ENCODE data around the gene TALDO1.

The TALDO1 gene

DNA sequence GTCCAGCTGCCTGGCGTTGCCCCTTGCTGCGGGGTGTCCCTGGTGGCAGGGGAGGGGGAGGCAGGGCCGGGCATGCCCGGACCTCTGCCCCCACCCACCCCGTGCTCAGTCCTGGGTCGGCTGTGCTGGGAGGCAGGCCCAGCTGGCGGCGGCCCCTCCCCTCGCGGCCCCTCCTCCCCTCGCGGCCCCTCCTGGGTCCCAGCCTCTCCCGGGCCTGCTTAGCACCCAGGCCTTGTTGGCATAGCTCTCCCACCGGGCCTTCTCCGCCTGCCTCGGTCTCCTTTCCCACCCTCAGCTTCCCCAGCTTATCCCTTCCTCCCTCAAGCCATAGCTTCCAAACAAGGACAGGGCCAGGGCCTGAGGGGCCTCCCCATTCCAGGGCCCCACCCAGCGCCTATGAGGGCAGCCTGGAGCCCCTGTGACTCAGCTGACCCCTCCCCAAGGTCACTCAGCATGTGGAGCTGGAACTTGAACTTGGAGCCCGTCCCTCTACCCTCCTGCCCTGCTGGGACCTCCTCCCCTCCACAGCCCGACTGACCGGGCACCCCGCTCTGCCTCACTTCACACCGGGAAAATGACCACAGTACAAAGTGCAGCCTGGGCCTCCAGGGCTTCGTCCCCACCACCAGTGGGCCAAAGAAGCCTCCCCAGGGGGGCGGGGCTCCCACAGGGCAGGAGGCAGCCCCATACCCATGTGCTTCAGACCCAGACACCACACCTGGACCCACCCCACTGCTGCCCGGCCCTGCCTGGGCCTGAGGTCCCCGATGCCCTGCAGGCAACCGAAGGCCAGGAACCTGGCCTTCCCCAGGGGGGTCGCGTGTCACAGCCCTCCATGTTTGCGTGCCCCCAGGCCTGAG is 40.1 kb upstream of the TALDO1 start:
- no peak overlapping the region for H3K4me3 ChIP-seq (ENCODE audit: low read depth, low read length, poor library complexity, severe bottlenecking)
- no peak overlapping the region for H3K4me2 ChIP-seq (ENCODE audit: low read length)

GRCh38 chr11:707817-708420 is 39.3 kb upstream of the TALDO1 start:
- no peaks in the 10 kb centered on the region for H4K20me1 ChIP-seq (ENCODE audit: insufficient read depth, low read length)
- H3K4me1 ChIP-seq (ENCODE audit: insufficient read depth, low read length, severe bottlenecking) = no peaks in the 10 kb centered on the region
- H2AFZ ChIP-seq (ENCODE audit: low read length) = no peak overlapping the region
- no peaks in the 10 kb centered on the region for H3F3A ChIP-seq (ENCODE audit: insufficient read depth, low read length)
- H3K79me2 ChIP-seq (ENCODE audit: insufficient read depth, low read length) = no peaks in the 10 kb centered on the region
- no peak overlapping the region for H3K9ac ChIP-seq (ENCODE audit: low read length)
- H3K27ac ChIP-seq (ENCODE audit: low read depth, low read length, poor library complexity, severe bottlenecking) = no peak overlapping the region
- H3K36me3 ChIP-seq (ENCODE audit: insufficient read depth, low read length) = no peaks in the 10 kb centered on the region
- H3K9me3 ChIP-seq (ENCODE audit: low read length) = no peaks in the 10 kb centered on the region
- no peak overlapping the region for H3K4me3 ChIP-seq (ENCODE audit: low read depth, low read length, poor library complexity, severe bottlenecking)
- H3K27me3 ChIP-seq (ENCODE audit: insufficient read depth, low read length) = no peaks in the 10 kb centered on the region; the same call in 1 of the 2 replicates
- H3K9me2 ChIP-seq (ENCODE audit: low read depth, low read length) = no peaks in the 10 kb centered on the region
- TF ChIP-seq EZH2 (IDR thresholded peaks at IDR 0.05; ENCODE audit: borderline replicate concordance, low read length) = no peak
- TF ChIP-seq, protein P1, sequence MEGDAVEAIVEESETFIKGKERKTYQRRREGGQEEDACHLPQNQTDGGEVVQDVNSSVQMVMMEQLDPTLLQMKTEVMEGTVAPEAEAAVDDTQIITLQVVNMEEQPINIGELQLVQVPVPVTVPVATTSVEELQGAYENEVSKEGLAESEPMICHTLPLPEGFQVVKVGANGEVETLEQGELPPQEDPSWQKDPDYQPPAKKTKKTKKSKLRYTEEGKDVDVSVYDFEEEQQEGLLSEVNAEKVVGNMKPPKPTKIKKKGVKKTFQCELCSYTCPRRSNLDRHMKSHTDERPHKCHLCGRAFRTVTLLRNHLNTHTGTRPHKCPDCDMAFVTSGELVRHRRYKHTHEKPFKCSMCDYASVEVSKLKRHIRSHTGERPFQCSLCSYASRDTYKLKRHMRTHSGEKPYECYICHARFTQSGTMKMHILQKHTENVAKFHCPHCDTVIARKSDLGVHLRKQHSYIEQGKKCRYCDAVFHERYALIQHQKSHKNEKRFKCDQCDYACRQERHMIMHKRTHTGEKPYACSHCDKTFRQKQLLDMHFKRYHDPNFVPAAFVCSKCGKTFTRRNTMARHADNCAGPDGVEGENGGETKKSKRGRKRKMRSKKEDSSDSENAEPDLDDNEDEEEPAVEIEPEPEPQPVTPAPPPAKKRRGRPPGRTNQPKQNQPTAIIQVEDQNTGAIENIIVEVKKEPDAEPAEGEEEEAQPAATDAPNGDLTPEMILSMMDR (IDR thresholded peaks at IDR 0.05; ENCODE audit: low read length) = no peak
- no peak overlapping the region for H3K4me2 ChIP-seq (ENCODE audit: low read length)

More for the DNA sequence above, 40.1 kb upstream of the TALDO1 start:
- no peaks in the 10 kb centered on the region for H3F3A ChIP-seq (ENCODE audit: insufficient read depth, low read length)
- H3K9ac ChIP-seq (ENCODE audit: low read length) = no peak overlapping the region
- no peaks in the 10 kb centered on the region for H3K4me1 ChIP-seq (ENCODE audit: insufficient read depth, low read length, severe bottlenecking)
- H3K36me3 ChIP-seq (ENCODE audit: insufficient read depth, low read length) = no peaks in the 10 kb centered on the region
- no peaks in the 10 kb centered on the region for H3K79me2 ChIP-seq (ENCODE audit: insufficient read depth, low read length)
- no peaks in the 10 kb centered on the region; the same call in 1 of the 2 replicates for H3K27me3 ChIP-seq (ENCODE audit: insufficient read depth, low read length)
- no peak for TF ChIP-seq EZH2 (IDR thresholded peaks at IDR 0.05; ENCODE audit: borderline replicate concordance, low read length)
- TF ChIP-seq, protein P1 (IDR thresholded peaks at IDR 0.05; ENCODE audit: low read length) = no peak
- no peaks in the 10 kb centered on the region for H4K20me1 ChIP-seq (ENCODE audit: insufficient read depth, low read length)
- H3K9me2 ChIP-seq (ENCODE audit: low read depth, low read length) = no peaks in the 10 kb centered on the region
- H3K9me3 ChIP-seq (ENCODE audit: low read length) = no peaks in the 10 kb centered on the region
- no peak overlapping the region for H3K27ac ChIP-seq (ENCODE audit: low read depth, low read length, poor library complexity, severe bottlenecking)
- H2AFZ ChIP-seq (ENCODE audit: low read length) = no peak overlapping the region

- H3K36me3 ChIP-seq (ENCODE audit: insufficient read depth, low read length) = no peaks in the 10 kb centered on the region
- H3K4me1 ChIP-seq (ENCODE audit: insufficient read depth, low read length, severe bottlenecking) = no peaks in the 10 kb centered on the region
- H4K20me1 ChIP-seq (ENCODE audit: insufficient read depth, low read length) = no peaks in the 10 kb centered on the region
- TF ChIP-seq EZH2 (IDR thresholded peaks at IDR 0.05; ENCODE audit: borderline replicate concordance, low read length) = no peak
- TF ChIP-seq, protein P1 (IDR thresholded peaks at IDR 0.05; ENCODE audit: low read length) = no peak
- no peaks in the 10 kb centered on the region for H3K9me3 ChIP-seq (ENCODE audit: low read length)
- H3K9ac ChIP-seq (ENCODE audit: low read length) = no peak overlapping the region
- no peak overlapping the region for H2AFZ ChIP-seq (ENCODE audit: low read length)
- no peak overlapping the region for H3K4me2 ChIP-seq (ENCODE audit: low read length)
- H3K27me3 ChIP-seq (ENCODE audit: insufficient read depth, low read length) = no peaks in the 10 kb centered on the region; the same call in 1 of the 2 replicates
- no peak overlapping the region for H3K4me3 ChIP-seq (ENCODE audit: low read depth, low read length, poor library complexity, severe bottlenecking)
- no peak overlapping the region for H3K27ac ChIP-seq (ENCODE audit: low read depth, low read length, poor library complexity, severe bottlenecking)
- no peaks in the 10 kb centered on the region for H3F3A ChIP-seq (ENCODE audit: insufficient read depth, low read length)
- no peaks in the 10 kb centered on the region for H3K79me2 ChIP-seq (ENCODE audit: insufficient read depth, low read length)
- no peaks in the 10 kb centered on the region for H3K9me2 ChIP-seq (ENCODE audit: low read depth, low read length)
These were observed 38.8 kb upstream of the TALDO1 start for GRCh38 chr11:708511-708910.
